Fibroblast of lung (primary cell): ENCODE data around the gene CHST13.

ENCODE experiments used
- EZH2 ChIP-seq: IDR thresholded peaks from 2 replicates; pipeline ENCODE4 v1.5.1; 2012; ENCODE audit warnings: low read length, control low read depth, mild to moderate bottlenecking; ENCODE audit errors: missing control alignments
- TF ChIP-seq, protein P1 (sequence below), 2 donors: IDR thresholded peaks in 1 of 2; conservative IDR thresholded peaks in 1 of 2; 1 replicate in 1 of 2; 2 replicates in 1 of 2; pipeline ENCODE4 v1.5.1; 2011 to 2012; ENCODE audit warnings: low read length in 2 of 2, control low read depth in 1 of 2, inconsistent platforms in 1 of 2, low read depth in 1 of 2, mild to moderate bottlenecking in 1 of 2

DNA sequence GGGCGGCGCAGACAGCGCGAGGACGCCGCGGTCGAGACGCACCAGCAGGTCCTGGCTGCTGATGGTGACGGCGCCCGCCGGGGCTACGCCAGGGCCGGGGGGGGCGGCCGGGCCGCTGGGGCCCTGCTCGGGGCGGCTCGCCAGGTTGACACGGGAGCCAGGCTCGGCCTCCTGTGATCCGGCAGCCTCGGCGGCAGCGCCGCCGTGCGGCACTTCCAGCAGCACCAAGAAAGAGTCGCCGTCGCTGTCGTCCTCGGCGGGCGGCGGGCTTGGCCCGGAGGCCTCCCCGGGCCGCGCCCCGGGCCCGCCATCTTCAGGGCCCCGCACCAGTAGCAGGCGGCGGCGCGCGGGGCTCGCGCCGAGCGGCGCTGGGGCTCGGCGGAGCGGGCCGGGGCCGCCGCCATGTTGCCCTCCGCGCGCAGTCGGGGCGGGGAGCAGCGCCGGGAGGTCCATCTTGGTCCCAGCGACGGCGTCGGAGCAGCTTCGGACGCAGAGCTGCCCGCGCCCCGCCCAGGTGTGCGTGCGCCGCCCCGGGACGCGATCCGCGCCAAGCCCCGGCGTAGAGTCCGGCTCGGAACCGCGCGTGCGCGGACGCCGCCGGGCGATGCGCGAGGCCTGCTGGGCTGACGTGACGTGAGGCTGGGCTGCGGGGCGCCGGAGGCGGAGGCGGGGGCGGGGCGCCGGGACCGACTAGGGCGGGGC is 48.4 kb upstream of the CHST13 start, which contains the start of gene ZXDC:
- no peak for TF ChIP-seq EZH2
- TF ChIP-seq, protein P1, sequence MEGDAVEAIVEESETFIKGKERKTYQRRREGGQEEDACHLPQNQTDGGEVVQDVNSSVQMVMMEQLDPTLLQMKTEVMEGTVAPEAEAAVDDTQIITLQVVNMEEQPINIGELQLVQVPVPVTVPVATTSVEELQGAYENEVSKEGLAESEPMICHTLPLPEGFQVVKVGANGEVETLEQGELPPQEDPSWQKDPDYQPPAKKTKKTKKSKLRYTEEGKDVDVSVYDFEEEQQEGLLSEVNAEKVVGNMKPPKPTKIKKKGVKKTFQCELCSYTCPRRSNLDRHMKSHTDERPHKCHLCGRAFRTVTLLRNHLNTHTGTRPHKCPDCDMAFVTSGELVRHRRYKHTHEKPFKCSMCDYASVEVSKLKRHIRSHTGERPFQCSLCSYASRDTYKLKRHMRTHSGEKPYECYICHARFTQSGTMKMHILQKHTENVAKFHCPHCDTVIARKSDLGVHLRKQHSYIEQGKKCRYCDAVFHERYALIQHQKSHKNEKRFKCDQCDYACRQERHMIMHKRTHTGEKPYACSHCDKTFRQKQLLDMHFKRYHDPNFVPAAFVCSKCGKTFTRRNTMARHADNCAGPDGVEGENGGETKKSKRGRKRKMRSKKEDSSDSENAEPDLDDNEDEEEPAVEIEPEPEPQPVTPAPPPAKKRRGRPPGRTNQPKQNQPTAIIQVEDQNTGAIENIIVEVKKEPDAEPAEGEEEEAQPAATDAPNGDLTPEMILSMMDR (conservative IDR thresholded peaks at IDR 0.05 in 1 of 2, IDR thresholded peaks at IDR 0.05 in 1 of 2; ENCODE audit: low read depth in 1 of 2, low read length in 2 of 2) = peak; percentile 21 to 38
